ENCODE results near the gene ETV6. TPM values are rescaled to one million over a fixed set of nuclear protein-coding genes. Genes with fewer than 3 reads are reported as not detected.
A peak's percentile ranks its signal among the peaks of the same experiment; 100 is the strongest.

Gene ETV6
- total RNA-seq, 2 experiments from 2014 or later, result 17.1 to 19.3 TPM

GRCh38 chr12:11920231-11920630 lies 270.8 kb downstream of the ETV6 start:
- H3K4me1 ChIP-seq (ENCODE audit: insufficient read depth, low read length, poor library complexity, severe bottlenecking), result peaks cover 9% of the 10 kb centered on the region
- H3K9me3 ChIP-seq (ENCODE audit: low read length), result no peaks in the 10 kb centered on the region
- DNase-seq (ENCODE audit: low spot score), result no peak
- H3K9me2 ChIP-seq (ENCODE audit: insufficient read depth, low read length), result no peaks in the 10 kb centered on the region
- CTCF ChIA-PET (ENCODE audit: unreplicated experiment), result no interaction called here
- intact Hi-C loops (cut with micrococcal nuclease; ENCODE audit: unreplicated experiment), result no loop called here
- H3K4me2 ChIP-seq (ENCODE audit: low read length), result no peak overlapping the region
- BruUV-seq (replicated peaks), result no TSS peak
- no peaks in the 10 kb centered on the region for H3K36me3 ChIP-seq (ENCODE audit: insufficient read depth, low read length)
- H4K20me1 ChIP-seq (ENCODE audit: insufficient read depth, low read length), result no peaks in the 10 kb centered on the region
- TF ChIP-seq EZH2phosphoT487 (IDR thresholded peaks at IDR 0.05; ENCODE audit: borderline replicate concordance, low read depth, low read length), result no peak
- no peak for TF ChIP-seq CTCF (conservative IDR thresholded peaks at IDR 0.05; ENCODE audit: low read length)
- H2AFZ ChIP-seq (ENCODE audit: low read length), result no peak overlapping the region
- no peak overlapping the region for H3K4me3 ChIP-seq (ENCODE audit: low read depth, low read length, poor library complexity, severe bottlenecking)
- no peak overlapping the region for H3K27ac ChIP-seq (ENCODE audit: low read depth, low read length, poor library complexity, severe bottlenecking)
- POLR2A ChIA-PET, result no interaction called here
- no peaks in the 10 kb centered on the region for H3K79me2 ChIP-seq (ENCODE audit: insufficient read depth, low read depth, low read length)

- Histone ChIP-seq H3K4me2 (ENCODE audit: low read length) (no peak overlapping the region), H2AFZ (ENCODE audit: low read length) (peak overlapping the region; percentile 43), H3K4me1 (ENCODE audit: insufficient read depth, low read length, poor library complexity, severe bottlenecking) (peaks cover 9% of the 10 kb centered on the region), H3K36me3 (ENCODE audit: insufficient read depth, low read length) (no peaks in the 10 kb centered on the region), H3K27ac (ENCODE audit: low read depth, low read length, poor library complexity, severe bottlenecking) (no peak overlapping the region), H3K79me2 (ENCODE audit: insufficient read depth, low read depth, low read length) (no peaks in the 10 kb centered on the region), H3K9me3 (ENCODE audit: low read length) (no peaks in the 10 kb centered on the region), H3K9me2 (ENCODE audit: insufficient read depth, low read length) (no peaks in the 10 kb centered on the region), H4K20me1 (ENCODE audit: insufficient read depth, low read length) (no peaks in the 10 kb centered on the region), H3K4me3 (ENCODE audit: low read depth, low read length, poor library complexity, severe bottlenecking) (no peak overlapping the region)
- CTCF ChIA-PET (ENCODE audit: unreplicated experiment), result no interaction called here
- TF ChIP-seq EZH2phosphoT487 (IDR thresholded peaks at IDR 0.05; ENCODE audit: borderline replicate concordance, low read depth, low read length), result no peak
- peak; percentile 13 for DNase-seq (ENCODE audit: low spot score)
- no TSS peak for BruUV-seq (replicated peaks)
- intact Hi-C loops (cut with micrococcal nuclease; ENCODE audit: unreplicated experiment), result no loop called here
- POLR2A ChIA-PET, result interaction anchor here (0.6 to 1.1 kb wide), 5 partner anchors 12 to 111 kb away, joined by 3 to 4 read pairs (median 3); no protein-coding TSS in a partner anchor
Observed at GRCh38 chr12:11922361-11922760, 272.9 kb downstream of the ETV6 start.

- Histone ChIP-seq H3K9me3 (ENCODE audit: low read length) (no peaks in the 10 kb centered on the region), H3K4me2 (ENCODE audit: low read length) (no peak overlapping the region), H3K27ac (ENCODE audit: low read depth, low read length, poor library complexity, severe bottlenecking) (no peak overlapping the region), H3K4me3 (ENCODE audit: low read depth, low read length, poor library complexity, severe bottlenecking) (no peak overlapping the region), H3K4me1 (ENCODE audit: insufficient read depth, low read length, poor library complexity, severe bottlenecking) (peaks cover 9% of the 10 kb centered on the region), H3K79me2 (ENCODE audit: insufficient read depth, low read depth, low read length) (no peaks in the 10 kb centered on the region), H3K36me3 (ENCODE audit: insufficient read depth, low read length) (no peaks in the 10 kb centered on the region), H2AFZ (ENCODE audit: low read length) (peak overlapping the region; percentile 43), H4K20me1 (ENCODE audit: insufficient read depth, low read length) (no peaks in the 10 kb centered on the region), H3K9me2 (ENCODE audit: insufficient read depth, low read length) (no peaks in the 10 kb centered on the region)
- intact Hi-C loops (cut with micrococcal nuclease; ENCODE audit: unreplicated experiment), result no loop called here
- CTCF ChIA-PET (ENCODE audit: unreplicated experiment), result no interaction called here
- TF ChIP-seq EZH2phosphoT487 (IDR thresholded peaks at IDR 0.05; ENCODE audit: borderline replicate concordance, low read depth, low read length) (no peak), CTCF (conservative IDR thresholded peaks at IDR 0.05; ENCODE audit: low read length) (no peak)
- POLR2A ChIA-PET, result interaction anchor here (0.6 to 1.1 kb wide), 4 partner anchors 11 to 87 kb away, joined by 3 read pairs; no protein-coding TSS in a partner anchor
- no peak for DNase-seq (ENCODE audit: low spot score)
- no TSS peak for BruUV-seq (replicated peaks)
Observed at GRCh38 chr12:11923067-11923466, 273.6 kb downstream of the ETV6 start.
